Neuronal stem cell (in vitro differentiated cells): ENCODE data around the gene ADM2.

Experiments used
- DNase-seq: peaks from one replicate; pipeline ENCODE4 v3.0.0-alpha.2; 2013; ENCODE audit warnings: low spot score
- H2AFZ ChIP-seq: one replicate; pipeline ENCODE4 v1.6.1; 2013; ENCODE audit warnings: mild to moderate bottlenecking, low read length, inconsistent platforms
- H2AK5ac ChIP-seq: 2 replicates; pipeline ENCODE4 v1.6.1; 2013; ENCODE audit warnings: low read depth, mild to moderate bottlenecking, inconsistent platforms, low read length, moderate library complexity, mixed read lengths
- H2BK120ac ChIP-seq: 2 replicates; pipeline ENCODE4 v1.6.1; 2013; ENCODE audit warnings: low read depth, mild to moderate bottlenecking, inconsistent platforms, low read length, moderate library complexity, mixed read lengths
- H2BK12ac ChIP-seq: one replicate; pipeline ENCODE4 v1.6.1; 2013; ENCODE audit warnings: low read length, inconsistent platforms
- H2BK15ac ChIP-seq: 2 replicates; pipeline ENCODE4 v1.6.1; 2013; ENCODE audit warnings: mild to moderate bottlenecking, low read length, inconsistent platforms, mixed read lengths
- H2BK5ac ChIP-seq: one replicate; pipeline ENCODE4 v1.6.1; 2013; ENCODE audit warnings: inconsistent platforms, mild to moderate bottlenecking, low read length, moderate library complexity
- H3K14ac ChIP-seq: one replicate; pipeline ENCODE4 v1.6.1; 2013; ENCODE audit warnings: low read length, inconsistent platforms
- H3K18ac ChIP-seq: 2 replicates; pipeline ENCODE4 v1.6.1; 2013; ENCODE audit warnings: low read length, inconsistent platforms
- H3K23ac ChIP-seq: 2 replicates; pipeline ENCODE4 v1.6.1; 2013; ENCODE audit warnings: low read depth, mild to moderate bottlenecking, mixed read lengths, low read length, inconsistent platforms; ENCODE audit not compliant: poor library complexity
- H3K27ac ChIP-seq: replicated peaks from 3 replicates; pipeline ENCODE4 v1.5.1; 2013; ENCODE audit warnings: low read length, inconsistent platforms
- H3K27me3 ChIP-seq, 3 experiments: 2 replicates each; pipeline ENCODE4 v1.6.1; 2013; ENCODE audit warnings: low read length in 3 of 3, mild to moderate bottlenecking in 2 of 3, inconsistent platforms in 1 of 3, low read depth in 1 of 3, mixed read lengths in 1 of 3, moderate library complexity in 1 of 3; ENCODE audit not compliant: control insufficient read depth in 3 of 3, insufficient read depth in 3 of 3
- H3K36me3 ChIP-seq, 2 donors: replicated peaks in 1 of 2; 2 replicates each; pipeline ENCODE4 v1.6.1; 2013; ENCODE audit warnings: low read length in 2 of 2; ENCODE audit not compliant: control insufficient read depth in 2 of 2, insufficient read depth in 2 of 2
- H3K4ac ChIP-seq: 2 replicates; pipeline ENCODE4 v1.6.1; 2013; ENCODE audit warnings: inconsistent platforms, mild to moderate bottlenecking, low read length, moderate library complexity
- H3K4me1 ChIP-seq, 2 donors: 1 replicate in 1 of 2; 2 replicates in 1 of 2; pipeline ENCODE4 v1.6.1; 2013; ENCODE audit warnings: low read length in 2 of 2, low read depth in 1 of 2; ENCODE audit not compliant: control insufficient read depth in 2 of 2, insufficient read depth in 1 of 2
- H3K4me2 ChIP-seq: one replicate; pipeline ENCODE4 v1.6.1; 2013; ENCODE audit warnings: mild to moderate bottlenecking, low read length, inconsistent platforms; ENCODE audit not compliant: insufficient read depth, poor library complexity, severe bottlenecking
- H3K4me3 ChIP-seq, 2 donors: 2 replicates each; pipeline ENCODE4 v1.5.1; 2013; ENCODE audit warnings: low read length in 2 of 2, mild to moderate bottlenecking in 2 of 2, inconsistent platforms in 1 of 2, moderate library complexity in 1 of 2
- H3K79me1 ChIP-seq: one replicate; pipeline ENCODE4 v1.6.1; 2013; ENCODE audit warnings: low read depth, mild to moderate bottlenecking, inconsistent platforms, low read length, moderate library complexity
- H3K9ac ChIP-seq: one replicate; pipeline ENCODE4 v1.6.1; 2013; ENCODE audit warnings: mild to moderate bottlenecking, low read depth, low read length, inconsistent platforms; ENCODE audit not compliant: poor library complexity
- H3K9me3 ChIP-seq, 2 donors: replicated peaks in 1 of 2; 2 replicates each; pipeline versions ENCODE3 to v1.6.1; 2013; ENCODE audit warnings: low read length in 2 of 2, mild to moderate bottlenecking in 2 of 2, inconsistent platforms in 1 of 2, low read depth in 1 of 2, mixed read lengths in 1 of 2, moderate library complexity in 1 of 2; ENCODE audit not compliant: control insufficient read depth in 2 of 2, insufficient read depth in 1 of 2
- H4K8ac ChIP-seq: one replicate; pipeline ENCODE4 v1.6.1; 2013; ENCODE audit warnings: low read depth, mild to moderate bottlenecking, inconsistent platforms, low read length, moderate library complexity
- H4K91ac ChIP-seq: one replicate; pipeline ENCODE4 v1.6.1; 2013; ENCODE audit warnings: low read length, low read depth, mild to moderate bottlenecking, inconsistent platforms; ENCODE audit not compliant: poor library complexity
- WGBS, 2 donors: extraction: QIAGEN DNeasy Blood & Tissue Kit; methylation state at CpG; one replicate each; pipeline ENCODE4 v1.1.7; 2013; ENCODE audit warnings: missing lambda C conversion rate in 2 of 2, mixed read lengths in 1 of 2; ENCODE audit not compliant: insufficient read length in 2 of 2, insufficient replicate concordance in 1 of 2; ENCODE audit errors: extremely low coverage in 2 of 2; 5-methylcytosine and 5-hydroxymethylcytosine counted together

ADM2 gene

GRCh38 chr22:50520826-50521453 is 39.6 kb downstream of the ADM2 start:
- H3K79me1 ChIP-seq, result peaks cover 22% of the 10 kb centered on the region
- H3K18ac ChIP-seq, result no peak overlapping the region
- H2BK5ac ChIP-seq, result no peak overlapping the region
- H3K4me3 ChIP-seq, result peak overlapping the region in 1 of 2 donors; percentile 34
- H2AK5ac ChIP-seq, result no peak overlapping the region
- no peak overlapping the region for H2AFZ ChIP-seq
- peak overlapping the region; percentile 3 for H4K8ac ChIP-seq
- peaks cover 64 to 82% of the 10 kb centered on the region in 2 donors for H3K36me3 ChIP-seq
- H3K23ac ChIP-seq, result no peak overlapping the region
- no peak overlapping the region for H3K27ac ChIP-seq
- peaks cover 5 to 9% of the 10 kb centered on the region in 2 donors for H3K4me1 ChIP-seq
- no peaks in the 10 kb centered on the region for H3K27me3 ChIP-seq
- H3K9ac ChIP-seq, result no peak overlapping the region
- H3K9me3 ChIP-seq, result no peaks in the 10 kb centered on the region
- no peak overlapping the region for H3K4ac ChIP-seq
- no peak overlapping the region for H2BK12ac ChIP-seq
- no peak overlapping the region for H2BK120ac ChIP-seq
- H2BK15ac ChIP-seq, result no peak overlapping the region
- H3K4me2 ChIP-seq, result no peak overlapping the region
- peak overlapping the region; percentile 56 for H3K14ac ChIP-seq
- DNase-seq, result no peak
- WGBS, 2 donors, result no CpG with 5 or more reads among the region's 13 CpGs
- H4K91ac ChIP-seq, result no peak overlapping the region

- no peak overlapping the region for H2AK5ac ChIP-seq
- WGBS, 2 donors, result no CpG with 5 or more reads among the region's 10 CpGs
- no peak overlapping the region for H4K91ac ChIP-seq
- H3K27me3 ChIP-seq, result no peaks in the 10 kb centered on the region
- no peak overlapping the region for H2BK5ac ChIP-seq
- H2AFZ ChIP-seq, result no peak overlapping the region
- H2BK15ac ChIP-seq, result no peak overlapping the region
- H2BK12ac ChIP-seq, result no peak overlapping the region
- peaks cover 17% of the 10 kb centered on the region for H3K79me1 ChIP-seq
- no peak overlapping the region for H3K23ac ChIP-seq
- H3K18ac ChIP-seq, result no peak overlapping the region
- H3K4me2 ChIP-seq, result no peak overlapping the region
- no peak for DNase-seq
- no peak overlapping the region for H3K9ac ChIP-seq
- H3K4ac ChIP-seq, result no peak overlapping the region
- H4K8ac ChIP-seq, result no peak overlapping the region
- no peak overlapping the region for H2BK120ac ChIP-seq
- H3K4me1 ChIP-seq, result peaks cover 7 to 10% of the 10 kb centered on the region in 2 donors
- peaks cover 61 to 75% of the 10 kb centered on the region in 2 donors for H3K36me3 ChIP-seq
- no peak overlapping the region for H3K14ac ChIP-seq
- no peak overlapping the region for H3K4me3 ChIP-seq
- H3K9me3 ChIP-seq, result no peaks in the 10 kb centered on the region
- no peak overlapping the region for H3K27ac ChIP-seq
Measured at GRCh38 chr22:50521710-50522109, 40.4 kb downstream of the ADM2 start.

- Histone ChIP-seq H3K4me3 (no peak overlapping the region), H3K18ac (no peak overlapping the region), H3K79me1 (peaks cover 13% of the 10 kb centered on the region), H3K9me3 (no peaks in the 10 kb centered on the region), H3K4me1 (peaks cover 11 to 16% of the 10 kb centered on the region in 2 donors), H3K14ac (no peak overlapping the region), H2AK5ac (no peak overlapping the region), H2BK120ac (no peak overlapping the region), H3K23ac (no peak overlapping the region), H2BK15ac (no peak overlapping the region), H3K36me3 (peaks cover 55 to 69% of the 10 kb centered on the region in 2 donors), H4K8ac (no peak overlapping the region), H2BK12ac (no peak overlapping the region), H3K27ac (no peak overlapping the region), H3K27me3 (no peaks in the 10 kb centered on the region), H3K9ac (no peak overlapping the region), H2AFZ (no peak overlapping the region), H4K91ac (no peak overlapping the region), H3K4me2 (no peak overlapping the region), H2BK5ac (peak overlapping the region; percentile 39), H3K4ac (no peak overlapping the region)
- WGBS, 2 donors, result no CpG with 5 or more reads among the region's 15 CpGs
- DNase-seq, result no peak
Measured at GRCh38 chr22:50522208-50522805, 41.0 kb downstream of the ADM2 start.

- H2AK5ac ChIP-seq, result no peak overlapping the region
- no peak for DNase-seq
- H3K4me2 ChIP-seq, result no peak overlapping the region
- no peak overlapping the region for H3K4ac ChIP-seq
- no peak overlapping the region for H3K4me3 ChIP-seq
- no peak overlapping the region for H2BK120ac ChIP-seq
- H3K4me1 ChIP-seq, result peaks cover 11 to 17% of the 10 kb centered on the region in 2 donors
- H3K14ac ChIP-seq, result no peak overlapping the region
- no CpG with 5 or more reads among the region's 22 CpGs for WGBS, 2 donors
- peak overlapping the region; percentile 39 for H2BK5ac ChIP-seq
- H3K23ac ChIP-seq, result peak overlapping the region; percentile 55
- no peak overlapping the region for H3K18ac ChIP-seq
- H3K79me1 ChIP-seq, result peaks cover 12% of the 10 kb centered on the region
- no peaks in the 10 kb centered on the region for H3K9me3 ChIP-seq
- H2AFZ ChIP-seq, result no peak overlapping the region
- H3K27me3 ChIP-seq, result no peaks in the 10 kb centered on the region
- H3K36me3 ChIP-seq, result peaks cover 49 to 63% of the 10 kb centered on the region in 2 donors
- no peak overlapping the region for H2BK15ac ChIP-seq
- no peak overlapping the region for H4K91ac ChIP-seq
- H2BK12ac ChIP-seq, result no peak overlapping the region
- H4K8ac ChIP-seq, result peak overlapping the region; percentile 48
- H3K9ac ChIP-seq, result no peak overlapping the region
- H3K27ac ChIP-seq, result no peak overlapping the region
Measured at GRCh38 chr22:50522806-50523438, 41.6 kb downstream of the ADM2 start.
